Esophagus squamous epithelium (tissue), 5 donors: ENCODE data around the gene ZNF117. TPM values are rescaled to one million over a fixed set of nuclear protein-coding genes. Genes with fewer than 3 reads are reported as not detected.

Experiments
- DNase-seq: peaks from one replicate; lab custom pipeline; 2025; lab: John Stamatoyannopoulos, UW
- H3K27ac ChIP-seq, 4 donors: fragments of 200-600 bp; sonication (generic); one replicate each; pipeline ENCODE4 v1.5.1; 2016 to 2019; ENCODE audit warnings: mild to moderate bottlenecking in 1 of 4
- H3K27me3 ChIP-seq, 4 donors: fragments of 200-600 bp; sonication (generic); 1 replicate in 3 of 4; 2 replicates in 1 of 4; pipeline versions ENCODE4 v1.5.1 to v1.6.0; 2017 to 2021; ENCODE audit warnings: antibody characterized with exemption in 1 of 4
- H3K36me3 ChIP-seq, 3 donors: fragments of 200-600 bp; sonication (generic); one replicate each; pipeline ENCODE4 v1.5.1; 2016 to 2019
- H3K4me1 ChIP-seq, 3 donors: fragments of 200-600 bp; sonication (generic); one replicate each; pipeline ENCODE4 v1.5.1; 2017 to 2019
- H3K4me3 ChIP-seq, 4 donors: fragments of 200-600 bp; sonication (generic); 1 replicate in 3 of 4; 2 replicates in 1 of 4; pipeline ENCODE4 v1.5.1; 2016 to 2019; ENCODE audit warnings: mild to moderate bottlenecking in 2 of 4, moderate library complexity in 1 of 4
- H3K9me3 ChIP-seq, 3 donors: fragments of 200-600 bp; sonication (generic); one replicate each; pipeline ENCODE4 v1.5.1; 2016 to 2019
- CTCF ChIP-seq, 6 experiments: fragments of 450-650 bp in 4 of 6; fragments of 200-600 bp in 2 of 6; sonication (generic) in 2 of 6; IDR thresholded peaks; one replicate each; pipeline ENCODE4 v1.5.1; 2016 to 2019; ENCODE audit warnings: antibody characterized with exemption in 6 of 6, mild to moderate bottlenecking in 4 of 6, moderate library complexity in 4 of 6
- POLR2A ChIP-seq, 4 donors: fragments of 450-650 bp; IDR thresholded peaks; one replicate each; pipeline ENCODE4 v1.6.1; 2017; ENCODE audit warnings: antibody characterized with exemption in 4 of 4, mild to moderate bottlenecking in 4 of 4, moderate library complexity in 3 of 4
- WGBS, 2 donors: methylation state at CpG; one replicate each; pipeline ENCODE4 v1.1.5; 2018; 5-methylcytosine and 5-hydroxymethylcytosine counted together
- intact Hi-C: fragments of 100-400 bp; cut with DNase I; formaldehyde crosslinking; loops from one replicate; pipeline ENCODE4 v1.15.0; 2022
- total RNA-seq, 4 donors: library from RNA; depleted of rRNA; stranded (reverse); fragments of >200 nt; gene quantifications; one replicate each; pipeline ENCODE4 v1.1.0, GENCODE V29; 2016
- donor health status: DM: yes; HTN: yes; CAD: no.

Gene ZNF117
- total RNA-seq, 4 donors from 2014 or later = 3.7 to 17.3 (median 10.9) TPM

- peak overlapping the region in 1 of 4 donors; percentile 3 for H3K27ac ChIP-seq
- intact Hi-C loops = no loop called here
- 0% methylated on average over 1 of the region's 1 CpG for WGBS, 2 donors
- peaks cover 8 to 80% (median 28%) of the 10 kb centered on the region in 3 donors for H3K4me1 ChIP-seq
- H3K4me3 ChIP-seq = no peak overlapping the region
- H3K9me3 ChIP-seq = peaks cover 0 to 52% (median 13%) of the 10 kb centered on the region in 3 donors
- TF ChIP-seq POLR2A (IDR thresholded peaks at IDR 0.05) (no peak), CTCF (IDR thresholded peaks at IDR 0.05) (no peak)
- H3K36me3 ChIP-seq = peaks cover 0 to 39% (median 0%) of the 10 kb centered on the region in 3 donors
- H3K27me3 ChIP-seq = no peaks in the 10 kb centered on the region
- DNase-seq = no peak
Observed at GRCh38 chr7:65001291-65001814, 10.5 kb upstream of the ZNF117 start.

GRCh38 chr7:64999165-65000004, 8.5 kb upstream of the ZNF117 start:
- H3K4me3 ChIP-seq = peak overlapping the region; percentile 5 to 41 (median 18)
- 34 to 36% methylated on average over 5 of the region's 11 CpGs for WGBS, 2 donors
- intact Hi-C loops = no loop called here
- H3K36me3 ChIP-seq = peaks cover 0 to 35% (median 0%) of the 10 kb centered on the region in 3 donors
- DNase-seq = no peak
- H3K4me1 ChIP-seq = peaks cover 8 to 66% (median 16%) of the 10 kb centered on the region in 3 donors
- peaks cover 0 to 71% (median 27%) of the 10 kb centered on the region in 3 donors for H3K9me3 ChIP-seq
- H3K27me3 ChIP-seq = no peaks in the 10 kb centered on the region
- no peak for TF ChIP-seq POLR2A (IDR thresholded peaks at IDR 0.05)
- TF ChIP-seq CTCF (IDR thresholded peaks at IDR 0.05) = peak in 1 of 6 experiments; percentile 4
- H3K27ac ChIP-seq = peak overlapping the region; percentile 78 to 88 (median 79)

GRCh38 chr7:64998865-64999164, 8.0 kb upstream of the ZNF117 start:
- 88 to 90% methylated on average over 4 to 6 of the region's 7 CpGs for WGBS, 2 donors
- DNase-seq = no peak
- H3K27me3 ChIP-seq = no peaks in the 10 kb centered on the region
- peaks cover 0 to 30% (median 0%) of the 10 kb centered on the region in 3 donors for H3K36me3 ChIP-seq
- peaks cover 8 to 64% (median 16%) of the 10 kb centered on the region in 3 donors for H3K4me1 ChIP-seq
- intact Hi-C loops = no loop called here
- peak overlapping the region; percentile 5 to 41 (median 18) for H3K4me3 ChIP-seq
- peaks cover 0 to 77% (median 33%) of the 10 kb centered on the region in 3 donors for H3K9me3 ChIP-seq
- peak overlapping the region; percentile 78 to 88 (median 79) for H3K27ac ChIP-seq
- no peak for TF ChIP-seq POLR2A (IDR thresholded peaks at IDR 0.05)

GRCh38 chr7:64997927-64998391, 7.1 kb upstream of the ZNF117 start:
- 23 to 35% methylated on average over 4 to 5 of the region's 8 CpGs for WGBS, 2 donors
- Histone ChIP-seq H3K4me1 (peaks cover 8 to 58% (median 16%) of the 10 kb centered on the region in 3 donors), H3K4me3 (peak overlapping the region in 1 of 4 donors; percentile 16), H3K9me3 (peaks cover 0 to 86% (median 42%) of the 10 kb centered on the region in 3 donors), H3K27ac (peak overlapping the region; percentile 78 to 88 (median 79)), H3K36me3 (peaks cover 0 to 28% (median 0%) of the 10 kb centered on the region in 3 donors), H3K27me3 (no peaks in the 10 kb centered on the region)
- DNase-seq = no peak
- intact Hi-C loops = no loop called here
- TF ChIP-seq CTCF (IDR thresholded peaks at IDR 0.05) = no peak

GRCh38 chr7:64997164-64997908, 6.5 kb upstream of the ZNF117 start:
- H3K9me3 ChIP-seq = peaks cover 0 to 90% (median 46%) of the 10 kb centered on the region in 3 donors
- H3K36me3 ChIP-seq = peaks cover 0 to 33% (median 0%) of the 10 kb centered on the region in 3 donors
- 94 to 96% methylated on average over 9 to 10 of the region's 12 CpGs for WGBS, 2 donors
- H3K4me3 ChIP-seq = no peak overlapping the region
- peak overlapping the region; percentile 36 to 88 (median 77) for H3K27ac ChIP-seq
- no peaks in the 10 kb centered on the region for H3K27me3 ChIP-seq
- TF ChIP-seq CTCF (IDR thresholded peaks at IDR 0.05) (no peak), POLR2A (IDR thresholded peaks at IDR 0.05) (no peak)
- peaks cover 8 to 56% (median 16%) of the 10 kb centered on the region in 3 donors for H3K4me1 ChIP-seq
- no peak for DNase-seq
- intact Hi-C loops = no loop called here
